SU-DHL-6 (cell line): ENCODE data around the gene DNAAF1.

Experiments used
- H2AFZ ChIP-seq: fragments of 200-600 bp; sonication (generic); 2 replicates; pipeline ENCODE4 v1.6.1; 2014; ENCODE audit warnings: low read depth, mild to moderate bottlenecking, moderate library complexity, mixed read lengths, antibody characterized with exemption, low read length; ENCODE audit not compliant: severe bottlenecking
- H3F3A ChIP-seq: fragments of 200-600 bp; shearing (Covaris generic); 2 replicates; pipeline ENCODE4 v1.6.0; 2016; ENCODE audit warnings: antibody characterized with exemption, mild to moderate bottlenecking; ENCODE audit not compliant: insufficient read depth
- H3K27ac ChIP-seq: fragments of 200-600 bp; sonication (generic); 2 replicates; pipeline ENCODE4 v1.5.1; 2016; ENCODE audit warnings: low read depth, mild to moderate bottlenecking, low read length, moderate library complexity, mixed read lengths
- H3K27me3 ChIP-seq: fragments of 200-600 bp; sonication (generic), shearing (Covaris generic); 2 replicates; pipeline ENCODE4 v1.6.0; 2014; ENCODE audit warnings: mild to moderate bottlenecking, low read length
- H3K36me3 ChIP-seq: fragments of 200-600 bp; sonication (generic); 2 replicates; pipeline ENCODE4 v1.6.1; 2014; ENCODE audit warnings: mild to moderate bottlenecking, low read length, mixed read lengths
- H3K4me2 ChIP-seq: fragments of 300-600, 200-600 bp; shearing (Covaris generic), sonication (generic); 2 replicates; pipeline ENCODE4 v1.6.0; 2014; ENCODE audit warnings: low read length, low read depth, mild to moderate bottlenecking; ENCODE audit not compliant: poor library complexity, severe bottlenecking
- H3K4me3 ChIP-seq: fragments of 200-600 bp; sonication (generic); 2 replicates; pipeline ENCODE4 v1.5.1; 2014; ENCODE audit warnings: antibody characterized with exemption, low read length, mild to moderate bottlenecking, mixed read lengths; ENCODE audit not compliant: insufficient read depth, poor library complexity, severe bottlenecking
- H3K79me2 ChIP-seq: fragments of 200-600 bp; sonication (generic); 2 replicates; pipeline ENCODE4 v1.6.1; 2014; ENCODE audit warnings: mild to moderate bottlenecking, low read length, moderate library complexity; ENCODE audit not compliant: insufficient read depth
- H3K9ac ChIP-seq: fragments of 200-600 bp; sonication (generic); 2 replicates; pipeline ENCODE4 v1.7.0; 2014; ENCODE audit warnings: mild to moderate bottlenecking, low read length
- H3K9me2 ChIP-seq: fragments of 200-600 bp; sonication (generic); replicated peaks from 2 replicates; pipeline ENCODE4 v1.6.1; 2014; ENCODE audit warnings: low read length; ENCODE audit not compliant: insufficient read depth
- H3K9me3 ChIP-seq: fragments of 200-600 bp; sonication (generic); 2 replicates; pipeline ENCODE4 v1.6.1; 2014; ENCODE audit warnings: low read length, mixed read lengths; ENCODE audit not compliant: insufficient read depth
- H4K20me1 ChIP-seq: fragments of 200-600 bp; sonication (generic); 2 replicates; pipeline ENCODE4 v1.6.1; 2014; ENCODE audit warnings: low read depth, mild to moderate bottlenecking, antibody characterized with exemption, low read length, moderate library complexity, mixed read lengths
- CTCF ChIP-seq: fragments of 200-600 bp; sonication (generic); IDR thresholded peaks from one replicate; pipeline ENCODE4 v1.5.1; 2017; ENCODE audit warnings: antibody characterized with exemption, mild to moderate bottlenecking, low read length, moderate library complexity; ENCODE audit not compliant: insufficient read depth, poor library complexity, severe bottlenecking
- EZH2phosphoT487 ChIP-seq: fragments of 200-600 bp; sonication (generic), shearing (Covaris generic); conservative IDR thresholded peaks from 2 replicates; pipeline ENCODE4 v1.6.1; 2018; ENCODE audit warnings: mild to moderate bottlenecking, antibody characterized with exemption, low read length, moderate library complexity, mixed read lengths

Gene DNAAF1

GRCh38 chr16:84105301-84105815 lies 39.8 kb upstream of the DNAAF1 start:
- Histone ChIP-seq H3K4me3 (no peak overlapping the region), H2AFZ (no peak overlapping the region), H3K79me2 (peaks cover 90% of the 10 kb centered on the region), H3K9me3 (no peaks in the 10 kb centered on the region), H3F3A (0 out of 2 replicates have a peak, but pooled peaks cover 3% of the 10 kb centered on the region), H3K27me3 (no peaks in the 10 kb centered on the region), H3K9me2 (no peaks in the 10 kb centered on the region), H3K27ac (no peak overlapping the region), H4K20me1 (no peaks in the 10 kb centered on the region; the same call in 1 of the 2 replicates), H3K36me3 (no peaks in the 10 kb centered on the region), H3K4me2 (no peak overlapping the region), H3K9ac (no peak overlapping the region)
- TF ChIP-seq CTCF: no peak

- no peaks in the 10 kb centered on the region; the same call in 1 of the 2 replicates for H4K20me1 ChIP-seq
- H3K4me3 ChIP-seq: no peak overlapping the region
- H3K9ac ChIP-seq: no peak overlapping the region
- no peaks in the 10 kb centered on the region for H3K36me3 ChIP-seq
- H3K9me2 ChIP-seq: no peaks in the 10 kb centered on the region
- 0 out of 2 replicates have a peak, but pooled peaks cover 3% of the 10 kb centered on the region for H3F3A ChIP-seq
- no peak for TF ChIP-seq EZH2phosphoT487
- TF ChIP-seq CTCF: no peak
- H3K79me2 ChIP-seq: peaks cover 98% of the 10 kb centered on the region
- H3K9me3 ChIP-seq: no peaks in the 10 kb centered on the region
- H3K4me2 ChIP-seq: no peak overlapping the region
- H3K27ac ChIP-seq: no peak overlapping the region
- no peaks in the 10 kb centered on the region for H3K27me3 ChIP-seq
- no peak overlapping the region for H2AFZ ChIP-seq
Observed at GRCh38 chr16:84105948-84106740, 39.0 kb upstream of the DNAAF1 start.

- Histone ChIP-seq H3K9ac (no peak overlapping the region), H3K4me2 (no peak overlapping the region), H4K20me1 (no peaks in the 10 kb centered on the region; the same call in 1 of the 2 replicates), H3F3A (no peaks in the 10 kb centered on the region), H3K9me2 (no peaks in the 10 kb centered on the region), H2AFZ (no peak overlapping the region), H3K27ac (no peak overlapping the region), H3K27me3 (no peaks in the 10 kb centered on the region), H3K4me3 (no peak overlapping the region), H3K9me3 (no peaks in the 10 kb centered on the region), H3K79me2 (peaks cover 100% of the 10 kb centered on the region), H3K36me3 (no peaks in the 10 kb centered on the region)
- TF ChIP-seq CTCF: no peak
- TF ChIP-seq EZH2phosphoT487: no peak
Observed at GRCh38 chr16:84107921-84108320, 37.2 kb upstream of the DNAAF1 start.
